ENCODE data around the gene HMBS. TPM values are rescaled to one million over a fixed set of nuclear protein-coding genes. Genes with fewer than 3 reads are reported as not detected.
"Not testable (repeated sequence)": the region's sequence is repeated elsewhere in the genome, so short reads cannot be mapped to it uniquely, and the experiment has no call there.

The HMBS gene
- total RNA-seq, 3 donors from 2014 or later = 43.7 to 64.7 (median 60.1) TPM

GRCh38 chr11:119116235-119116594 is 31.5 kb downstream of the HMBS start:
- no peak for DNase-seq
- peaks cover 19% of the 10 kb centered on the region for H3K36me3 Mint-ChIP-seq (ENCODE audit: insufficient read depth)
- no peak for ATAC-seq
- H3K27me3 Mint-ChIP-seq (ENCODE audit: low read depth) = no peaks in the 10 kb centered on the region
- no peaks in the 10 kb centered on the region for H3K9me3 Mint-ChIP-seq
- no peak overlapping the region for H3K4me3 Mint-ChIP-seq
- H3K4me1 Mint-ChIP-seq (ENCODE audit: low read depth) = peaks cover 40% of the 10 kb centered on the region

DNA sequence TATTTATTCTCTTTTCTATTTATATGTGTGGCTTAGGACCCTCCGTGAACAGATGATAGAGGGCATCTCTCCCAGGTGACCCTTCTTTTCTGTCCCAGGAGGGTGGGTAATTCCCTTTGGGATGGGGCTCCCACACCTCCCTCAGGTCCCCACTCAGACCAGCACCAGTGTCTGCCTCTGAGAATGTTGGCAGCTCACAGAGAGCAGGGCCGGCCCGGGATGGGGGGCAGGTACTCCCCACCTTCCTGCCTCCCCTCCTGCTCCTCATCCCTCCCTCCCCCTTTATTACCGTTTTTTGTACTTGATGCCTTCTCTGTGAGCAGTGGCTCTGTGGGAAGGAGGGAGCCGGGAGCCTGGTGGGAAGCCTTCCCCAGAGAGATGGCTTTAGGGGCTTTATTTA is 31.9 kb downstream of the HMBS start:
- ATAC-seq = no peak
- Mint-ChIP-seq H3K27me3 (ENCODE audit: low read depth) (no peaks in the 10 kb centered on the region), H3K9me3 (no peaks in the 10 kb centered on the region), H3K4me3 (no peak overlapping the region), H3K36me3 (ENCODE audit: insufficient read depth) (peaks cover 19% of the 10 kb centered on the region), H3K4me1 (ENCODE audit: low read depth) (peaks cover 40% of the 10 kb centered on the region)
- DNase-seq = no peak

GRCh38 chr11:119117004-119117706 is 32.5 kb downstream of the HMBS start:
- no peaks in the 10 kb centered on the region for H3K27me3 Mint-ChIP-seq (ENCODE audit: low read depth)
- no peak overlapping the region for H3K4me3 Mint-ChIP-seq
- H3K9me3 Mint-ChIP-seq = no peaks in the 10 kb centered on the region
- H3K36me3 Mint-ChIP-seq (ENCODE audit: insufficient read depth) = peaks cover 19% of the 10 kb centered on the region
- no peak for DNase-seq
- no peak for ATAC-seq
- peaks cover 44% of the 10 kb centered on the region for H3K4me1 Mint-ChIP-seq (ENCODE audit: low read depth)

DNA sequence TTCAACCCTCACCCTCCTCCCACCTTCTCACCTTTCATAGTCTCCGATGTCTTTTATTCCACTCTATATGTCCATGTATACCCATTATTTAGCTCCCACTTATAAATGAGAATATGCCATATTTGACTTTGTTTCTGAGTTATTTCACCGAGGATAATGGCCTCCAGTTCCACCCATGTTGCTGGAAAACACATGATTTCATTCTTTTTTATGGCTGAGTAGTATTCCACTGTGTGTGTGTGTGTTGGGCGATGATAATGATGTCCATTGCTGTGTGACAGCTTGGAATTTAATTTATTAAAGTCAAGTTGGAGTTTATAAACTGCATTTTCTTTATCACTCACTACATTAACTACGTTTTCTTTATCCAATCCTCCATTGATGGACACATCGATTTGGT is 33.5 kb downstream of the HMBS start:
- no peak for DNase-seq
- Mint-ChIP-seq H3K4me1 (ENCODE audit: low read depth) (peaks cover 52% of the 10 kb centered on the region), H3K36me3 (ENCODE audit: insufficient read depth) (peaks cover 19% of the 10 kb centered on the region), H3K4me3 (no peak overlapping the region), H3K9me3 (no peaks in the 10 kb centered on the region), H3K27me3 (ENCODE audit: low read depth) (no peaks in the 10 kb centered on the region)
- no peak for ATAC-seq

DNA sequence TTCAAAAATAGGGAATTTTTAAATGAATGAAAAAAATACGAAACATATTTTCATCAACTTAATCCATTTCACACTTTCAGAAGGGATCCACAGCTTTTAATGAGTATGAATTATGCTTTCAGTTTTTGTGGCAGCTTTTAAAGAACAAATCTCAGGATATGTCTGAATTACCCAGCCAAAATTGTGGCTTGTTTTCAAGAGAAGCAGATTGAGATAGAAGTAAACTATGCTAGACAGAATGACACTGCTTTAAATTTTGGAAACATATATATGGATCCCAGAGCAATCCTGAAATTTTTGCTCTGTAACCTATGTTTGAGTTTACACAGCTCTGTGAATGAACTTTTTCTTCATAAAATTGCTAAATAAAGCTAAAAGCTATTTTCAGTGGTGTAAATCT is 34.3 kb downstream of the HMBS start:
- H3K4me1 Mint-ChIP-seq (ENCODE audit: low read depth) = peaks cover 49% of the 10 kb centered on the region
- H3K27me3 Mint-ChIP-seq (ENCODE audit: low read depth) = no peaks in the 10 kb centered on the region
- H3K4me3 Mint-ChIP-seq = no peak overlapping the region
- H3K36me3 Mint-ChIP-seq (ENCODE audit: insufficient read depth) = peaks cover 18% of the 10 kb centered on the region
- DNase-seq = no peak
- ATAC-seq = no peak
- no peaks in the 10 kb centered on the region for H3K9me3 Mint-ChIP-seq

DNA sequence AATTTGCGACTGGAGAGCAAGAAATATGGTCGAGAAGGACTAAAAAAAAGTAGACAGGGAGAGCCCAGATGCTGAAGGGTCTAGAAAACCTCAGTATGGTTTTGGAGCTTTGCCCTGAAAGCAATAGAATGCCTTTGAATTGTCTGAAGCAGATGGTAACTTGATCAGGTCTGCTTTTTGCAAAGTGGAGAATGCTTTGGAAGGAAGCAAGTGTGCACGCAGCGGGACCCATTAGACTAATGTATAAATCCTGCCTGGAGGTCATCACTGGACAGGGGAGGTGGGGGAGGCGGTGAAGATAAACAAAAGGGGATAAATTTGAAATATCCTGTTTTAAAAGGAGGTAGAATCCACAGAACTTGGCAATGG is 35.9 kb downstream of the HMBS start:
- peaks cover 39% of the 10 kb centered on the region for H3K4me1 Mint-ChIP-seq (ENCODE audit: low read depth)
- H3K27me3 Mint-ChIP-seq (ENCODE audit: low read depth) = no peaks in the 10 kb centered on the region
- DNase-seq = no peak

DNA sequence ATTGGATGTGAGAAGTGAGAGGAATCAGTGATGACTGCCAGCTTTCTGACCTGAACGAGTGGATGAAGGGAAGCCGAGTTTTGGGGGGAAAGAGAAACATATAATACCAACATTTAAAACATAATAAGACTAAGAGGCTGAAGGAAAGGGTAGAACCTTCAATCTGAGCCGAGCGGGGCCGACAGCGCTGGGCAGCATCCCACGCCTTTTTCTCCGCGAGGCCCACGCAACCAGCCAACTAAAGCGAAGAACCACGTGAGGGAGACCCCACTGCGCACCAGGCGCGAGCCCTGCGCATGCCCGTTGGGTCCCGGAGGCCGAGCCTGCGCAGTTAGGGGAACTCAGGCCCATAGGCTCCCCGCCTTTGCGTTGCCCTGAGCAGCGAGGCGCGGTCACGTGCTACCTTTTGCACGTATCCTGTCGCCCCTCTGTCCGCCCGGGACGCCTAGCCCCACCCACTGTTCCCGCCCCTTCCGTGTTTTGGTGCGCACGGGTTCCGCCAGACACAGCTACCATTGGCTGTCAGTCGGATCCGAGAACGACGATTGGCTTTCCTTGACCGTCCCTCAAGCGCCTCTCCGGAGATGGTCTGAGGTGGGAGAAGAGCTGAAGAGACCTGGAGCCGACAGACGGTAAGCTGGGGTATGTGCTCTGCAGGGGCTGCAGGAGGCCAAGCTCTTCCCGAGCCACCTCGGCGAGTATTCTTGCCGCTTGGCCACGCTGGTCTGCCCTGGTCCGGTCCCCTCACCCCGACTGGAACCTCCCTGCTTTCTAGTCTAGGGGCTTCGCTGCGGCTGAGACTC is 36.5 kb downstream of the HMBS start, which contains the start of gene HINFP:
Gene HINFP, plus strand, starts transcription at position 573 of the 803 bp plus-strand sequence. CDS start 5,365 bp downstream, outside the sequence.
- ATAC-seq = peak; percentile 96
- H3K4me3 Mint-ChIP-seq = peak within 1 kb of the TSS; percentile 100
- DNase-seq = peak; percentile 100
- peaks cover 34% of the 10 kb centered on the region for H3K4me1 Mint-ChIP-seq (ENCODE audit: low read depth)
- H3K9me3 Mint-ChIP-seq = no peaks in the 10 kb centered on the region
- peaks cover 12% of the 10 kb centered on the region for H3K36me3 Mint-ChIP-seq (ENCODE audit: insufficient read depth)
- H3K27me3 Mint-ChIP-seq (ENCODE audit: low read depth) = no peaks in the 10 kb centered on the region

More for the DNA sequence above, 35.9 kb downstream of the HMBS start:
- ATAC-seq = no peak
- Mint-ChIP-seq H3K36me3 (ENCODE audit: insufficient read depth) (peaks cover 16% of the 10 kb centered on the region), H3K4me3 (peak overlapping the region; percentile 100), H3K9me3 (no peaks in the 10 kb centered on the region)

- no peaks in the 10 kb centered on the region for H3K9me3 Mint-ChIP-seq
- H3K4me3 Mint-ChIP-seq = peak overlapping the region; percentile 100
Measured at GRCh38 chr11:119121811-119122124, 37.1 kb downstream of the HMBS start.

DNA sequence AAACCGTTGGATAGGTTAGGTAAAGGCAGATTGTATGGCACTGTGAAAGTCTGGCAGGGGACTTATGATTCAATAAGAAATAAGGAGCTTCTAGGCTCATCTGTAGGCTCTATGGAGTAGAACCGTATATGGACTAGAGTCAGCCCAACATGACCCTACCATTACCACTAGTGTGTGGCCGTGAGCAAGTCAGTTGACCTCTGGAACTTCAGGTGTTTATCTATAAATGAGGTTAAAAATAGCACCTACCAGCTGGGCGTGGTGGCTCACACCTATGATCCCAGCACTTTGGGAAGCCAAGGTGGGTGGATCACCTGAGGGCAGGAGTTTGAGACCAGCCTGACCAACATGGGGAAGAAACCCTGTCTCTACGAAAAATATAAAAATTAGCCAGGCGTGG is 41.1 kb downstream of the HMBS start:
- DNase-seq (no peak), ATAC-seq (no peak)
- no peaks in the 10 kb centered on the region for H3K27me3 Mint-ChIP-seq (ENCODE audit: low read depth)
- no peak overlapping the region for H3K4me3 Mint-ChIP-seq
- no peaks in the 10 kb centered on the region for H3K9me3 Mint-ChIP-seq
- H3K4me1 Mint-ChIP-seq (ENCODE audit: low read depth) = peaks cover 30% of the 10 kb centered on the region
- H3K36me3 Mint-ChIP-seq (ENCODE audit: insufficient read depth) = peaks cover 18% of the 10 kb centered on the region

More at GRCh38 chr11:119121811-119122124, 37.1 kb downstream of the HMBS start:
- Mint-ChIP-seq H3K27me3 (ENCODE audit: low read depth) (no peaks in the 10 kb centered on the region), H3K4me1 (ENCODE audit: low read depth) (peaks cover 35% of the 10 kb centered on the region), H3K36me3 (ENCODE audit: insufficient read depth) (peaks cover 9% of the 10 kb centered on the region)
- ATAC-seq (peak in 1 of 2 donors; percentile 5), DNase-seq (no peak)

DNA sequence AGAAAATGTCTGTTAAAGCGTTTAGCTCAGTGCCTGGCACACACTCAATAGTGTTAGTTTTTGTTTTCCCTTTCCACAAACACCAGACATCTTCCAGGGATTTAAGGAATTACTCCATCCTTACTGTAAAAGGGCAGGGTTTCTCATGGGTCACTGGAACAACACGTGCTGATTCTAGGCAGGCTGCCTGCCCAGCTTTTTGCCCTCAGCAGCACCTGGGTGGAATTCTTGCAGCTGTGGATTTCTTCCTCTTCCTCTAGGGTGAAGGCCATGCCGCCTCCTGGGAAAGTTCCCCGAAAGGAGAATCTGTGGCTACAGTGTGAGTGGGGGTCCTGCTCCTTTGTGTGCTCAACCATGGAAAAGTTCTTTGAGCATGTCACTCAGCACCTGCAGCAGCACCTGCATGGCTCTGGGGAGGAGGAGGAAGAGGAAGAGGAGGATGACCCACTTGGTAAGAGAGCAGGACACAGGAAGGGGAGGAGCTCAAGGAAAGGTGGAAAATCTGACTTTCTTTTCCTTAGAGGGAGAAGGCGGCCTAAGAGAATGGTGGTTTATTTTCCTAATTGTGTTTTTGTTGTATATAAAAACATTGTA is 42.1 kb downstream of the HMBS start:
- Mint-ChIP-seq H3K4me3 (no peak overlapping the region), H3K36me3 (ENCODE audit: insufficient read depth) (peaks cover 25% of the 10 kb centered on the region), H3K27me3 (ENCODE audit: low read depth) (no peaks in the 10 kb centered on the region), H3K9me3 (no peaks in the 10 kb centered on the region), H3K4me1 (ENCODE audit: low read depth) (peaks cover 27% of the 10 kb centered on the region)
- ATAC-seq (no peak), DNase-seq (no peak)

DNA sequence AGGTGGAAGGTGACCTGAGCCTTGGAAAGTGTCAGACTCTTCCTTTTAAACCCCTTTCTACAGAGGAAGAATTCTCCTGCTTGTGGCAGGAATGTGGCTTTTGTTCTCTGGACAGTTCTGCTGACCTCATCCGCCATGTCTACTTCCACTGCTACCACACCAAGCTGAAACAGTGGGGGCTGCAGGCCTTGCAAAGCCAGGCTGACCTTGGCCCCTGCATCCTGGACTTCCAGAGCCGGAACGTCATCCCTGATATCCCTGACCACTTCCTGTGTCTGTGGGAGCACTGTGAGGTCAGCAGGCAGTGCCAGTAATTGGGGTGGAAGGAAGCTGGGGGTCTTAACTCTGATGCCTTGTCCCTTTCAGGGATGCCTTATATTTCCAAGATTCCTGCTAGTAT is 46.0 kb downstream of the HMBS start:
- peaks cover 10% of the 10 kb centered on the region for H3K4me1 Mint-ChIP-seq (ENCODE audit: low read depth)
- H3K9me3 Mint-ChIP-seq = no peaks in the 10 kb centered on the region
- H3K27me3 Mint-ChIP-seq (ENCODE audit: low read depth) = no peaks in the 10 kb centered on the region
- no peak for ATAC-seq
- no peak overlapping the region for H3K4me3 Mint-ChIP-seq
- peaks cover 33% of the 10 kb centered on the region for H3K36me3 Mint-ChIP-seq (ENCODE audit: insufficient read depth)
- DNase-seq = no peak

DNA sequence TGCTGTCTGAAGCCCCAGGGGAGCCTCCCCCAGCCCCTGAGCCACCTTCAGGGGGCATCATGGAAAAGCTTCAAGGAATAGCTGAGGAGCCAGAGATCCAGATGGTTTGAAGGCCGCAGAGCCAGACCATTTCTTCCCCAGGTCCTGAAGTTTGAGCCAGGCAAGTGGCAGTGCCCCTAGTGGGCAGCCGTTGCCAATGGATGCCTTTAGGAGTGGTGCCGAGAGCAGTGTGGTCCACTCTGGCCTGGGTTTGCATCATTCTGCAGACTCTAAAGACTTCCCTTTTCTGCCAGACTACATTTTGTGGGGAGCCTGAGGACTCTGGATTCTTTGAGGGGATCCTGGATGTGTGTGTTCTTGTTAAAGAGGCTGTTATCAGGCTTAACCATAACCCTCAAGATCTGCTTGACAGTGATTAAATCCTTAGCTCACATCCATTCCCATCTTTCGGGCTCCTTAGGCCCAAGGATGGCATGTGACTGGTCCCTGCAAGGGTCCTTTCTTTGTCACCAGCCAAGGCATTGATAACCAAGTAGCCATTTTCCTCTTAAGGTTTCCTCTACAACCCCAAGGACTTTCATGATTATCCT is 49.8 kb downstream of the HMBS start:
- no peak for DNase-seq
- peaks cover 31% of the 10 kb centered on the region for H3K36me3 Mint-ChIP-seq (ENCODE audit: insufficient read depth)

DNA sequence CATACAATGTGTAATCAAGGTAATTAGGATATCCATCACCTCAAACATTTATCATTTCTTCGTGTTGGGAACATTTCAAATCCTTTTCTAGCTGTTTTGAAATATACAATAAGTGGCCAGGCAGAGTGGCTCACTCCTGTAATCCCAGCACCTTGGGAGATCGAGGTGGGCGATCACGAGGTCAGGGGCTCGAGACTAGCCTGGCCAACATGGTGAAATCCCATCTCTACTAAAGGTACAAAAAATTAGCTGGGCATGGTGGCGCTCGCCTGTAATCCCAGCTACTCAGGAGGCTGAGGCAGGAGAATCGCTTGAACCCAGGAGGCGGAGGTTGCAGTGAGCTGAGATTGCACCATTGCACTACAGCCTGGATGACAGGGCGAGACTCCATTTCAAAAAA is 54.6 kb downstream of the HMBS start:
- not testable (repeated sequence) for H3K4me1 Mint-ChIP-seq (ENCODE audit: low read depth); H3K4me3 Mint-ChIP-seq; H3K9me3 Mint-ChIP-seq; DNase-seq; H3K36me3 Mint-ChIP-seq (ENCODE audit: insufficient read depth); ATAC-seq
- H3K27me3 Mint-ChIP-seq (ENCODE audit: low read depth) = peaks cover 15% of the 10 kb centered on the region

More for the DNA sequence above, 49.8 kb downstream of the HMBS start:
- peak in 1 of 2 donors; percentile 48 for ATAC-seq
- H3K4me3 Mint-ChIP-seq = no peak overlapping the region
- no peaks in the 10 kb centered on the region for H3K4me1 Mint-ChIP-seq (ENCODE audit: low read depth)
- peaks cover 5% of the 10 kb centered on the region for H3K27me3 Mint-ChIP-seq (ENCODE audit: low read depth)
- H3K9me3 Mint-ChIP-seq = no peaks in the 10 kb centered on the region

All from activated T-cell treated with anti-CD3 and anti-CD28 coated beads, Interleukin-2, amount 50 U/mL, for 4 hours (primary cell).